Heart left ventricle (tissue), 16 donors: ENCODE results near the gene CBL. TPM values are rescaled to one million over a fixed set of nuclear protein-coding genes. Genes with fewer than 3 reads are reported as not detected.

Source experiments
- ATAC-seq, 4 donors: fragments of 200-7000 bp; cut with Tn5 transposase; one replicate each; pipeline ENCODE4 v1.9.1; 2020 to 2022; ENCODE audit warnings: moderate library complexity in 4 of 4, mild to moderate bottlenecking in 3 of 4, moderate number of reproducible peaks in 1 of 4
- DNase-seq, 5 donors: peaks; one replicate each; pipeline ENCODE4 v3.0.0-alpha.2; 2020
- H3K27ac ChIP-seq, 12 donors: fragments of 200-600 bp; sonication (generic) in 4 of 12; one replicate each; pipeline versions ENCODE4 v1.5.0 to v1.8.0; 2016 to 2022; ENCODE audit warnings: mild to moderate bottlenecking in 2 of 12
- H3K27me3 ChIP-seq, 9 donors: fragments of 200-600 bp; sonication (generic) in 2 of 9; one replicate each; pipeline versions ENCODE4 v1.5.1 to v1.8.0; 2016 to 2022; ENCODE audit warnings: mild to moderate bottlenecking in 3 of 9
- H3K36me3 ChIP-seq, 9 donors: fragments of 200-600 bp; sonication (generic) in 2 of 9; one replicate each; pipeline versions ENCODE4 v1.5.0 to v1.8.0; 2018 to 2022; ENCODE audit warnings: mild to moderate bottlenecking in 2 of 9
- H3K4me1 ChIP-seq, 12 donors: fragments of 200-600 bp; sonication (generic) in 4 of 12; one replicate each; pipeline versions ENCODE4 v1.5.0 to v1.8.0; 2016 to 2022; ENCODE audit warnings: mild to moderate bottlenecking in 3 of 12
- H3K4me3 ChIP-seq, 12 donors: fragments of 200-600 bp; sonication (generic) in 4 of 12; one replicate each; pipeline versions ENCODE4 v1.5.0 to v1.8.0; 2017 to 2022; ENCODE audit warnings: mild to moderate bottlenecking in 9 of 12, moderate library complexity in 4 of 12
- H3K9me3 ChIP-seq, 12 donors: fragments of 200-600 bp; sonication (generic) in 4 of 12; one replicate each; pipeline versions ENCODE4 v1.5.0 to v1.8.0; 2016 to 2022; ENCODE audit warnings: mild to moderate bottlenecking in 1 of 12
- CTCF ChIP-seq, 12 donors: fragments of 200-600 bp; sonication (generic) in 4 of 12; IDR thresholded peaks; one replicate each; pipeline versions ENCODE4 v1.5.0 to v1.8.0; 2018 to 2022; ENCODE audit warnings: antibody characterized with exemption in 12 of 12, mild to moderate bottlenecking in 5 of 12
- POLR2A ChIP-seq, 2 donors: fragments of 450-650 bp; IDR thresholded peaks; one replicate each; pipeline ENCODE4 v1.6.1; 2017; ENCODE audit warnings: antibody characterized with exemption in 2 of 2, mild to moderate bottlenecking in 2 of 2, moderate library complexity in 2 of 2
- WGBS, 4 donors: extraction: QIAGEN DNeasy Blood & Tissue Kit in 2 of 4; methylation state at CpG; one replicate each; pipeline versions ENCODE4 v1.1.5 to v1.1.7; 2013 to 2018; 5-methylcytosine and 5-hydroxymethylcytosine counted together
- intact Hi-C, 10 donors: fragments of 100-400 bp; cut with DNase I; formaldehyde crosslinking; loops; one replicate each; pipeline versions ENCODE4 v1.11.1 to v1.14.2; 2022
- polyA plus RNA-seq, 2 donors: library from polyadenylated mRNA; stranded (reverse); fragments of 200-250 nt; gene quantifications; one replicate each; pipeline ENCODE4 v1.2.3, GENCODE V29; 2013
- total RNA-seq, 9 donors: library from RNA; depleted of rRNA in 2 of 9; stranded (reverse); fragments of >200 nt in 2 of 9; fragmentation: NEBNext Ultra II Directional in 3 of 9; extraction: Animal tissue kit (Norgen Biotek cat#: 25700) in 3 of 9; gene quantifications; one replicate each; pipeline versions ENCODE4 v1.1.0 to v1.2.4, GENCODE V29; 2016 to 2023
- donor health status: ischemic (EF 13 %, LVEDD 7.1; RV severe dilation, severe dysfunction).
- donor health status: healthy with polysubstance abuse.
- donor health status: DM: no; HTN: yes; CAD: no.
- donor health status: DM: no; HTN: no; CAD: no.
- donor health status: ischemic (EF 25% LVEDD 6.9; RV normal size, moderate dysfunction).
- donor health status: ischemic (EF 25% LVEDD 5.7; RV mildly dilated, moderate dysfunction).
- donor health status: healthy.
- donor health status: DM: yes; HTN: yes; CAD: no.
- donor health status: ischemic (EF 35%, LVEDD 5.7; RV mildly dilated, moderate dysfunction).
- donor health status: nonischemic (EF 11% LVEDD 7.7; RV severe dilation, severe dysfunction).
- donor health status: DM: yes; HTN: yes; CAD: no.
- donor health status: PGD.
- donor health status: ischemic (EF 29% LVEDD 5.4; RV normal size, mild dysfunction).
- donor health status: nonischemic (EF 23%, LVEDD 6.1; RV moderate dilation, normal function).

The CBL gene
- total and polyA plus RNA-seq, 11 donors: 3.1 to 20.4 (median 7.4) TPM

GRCh38 chr11:119193001-119193400 lies 13.1 kb upstream of the CBL start:
- peaks cover 0 to 16% (median 0%) of the 10 kb centered on the region in 12 donors for H3K4me1 ChIP-seq
- H3K36me3 ChIP-seq: no peaks in the 10 kb centered on the region
- no peak overlapping the region for H3K4me3 ChIP-seq
- intact Hi-C loops: loop anchor here in 3 of 10 donors (5.0 to 10.0 kb wide), 3 partner anchors 46 to 108 kb away; partner anchors contain the start of genes ABCG4 (in 1 of the 3) and HMBS (in 1 of the 3)
- no peaks in the 10 kb centered on the region for H3K27me3 ChIP-seq
- peak overlapping the region in 1 of 12 donors; percentile 66 for H3K27ac ChIP-seq
- 82 to 89% (median 88%) methylated on average over 4 to 5 of the region's 5 CpGs for WGBS, 4 donors
- no peak for TF ChIP-seq CTCF (IDR thresholded peaks at IDR 0.05)
- no peak for TF ChIP-seq POLR2A (IDR thresholded peaks at IDR 0.05)
- H3K9me3 ChIP-seq: no peaks in the 10 kb centered on the region
- no peak for ATAC-seq
- DNase-seq: no peak

GRCh38 chr11:119193626-119194025 lies 12.5 kb upstream of the CBL start:
- H3K36me3 ChIP-seq: no peaks in the 10 kb centered on the region
- 86 to 94% (median 90%) methylated on average over 10 of the region's 10 CpGs for WGBS, 4 donors
- DNase-seq: no peak
- no peak overlapping the region for H3K27ac ChIP-seq
- no peak overlapping the region for H3K4me3 ChIP-seq
- H3K4me1 ChIP-seq: peaks cover 0 to 16% (median 0%) of the 10 kb centered on the region in 12 donors
- TF ChIP-seq POLR2A (IDR thresholded peaks at IDR 0.05): no peak
- TF ChIP-seq CTCF (IDR thresholded peaks at IDR 0.05): no peak
- H3K27me3 ChIP-seq: no peaks in the 10 kb centered on the region
- intact Hi-C loops: loop anchor here in 4 of 10 donors (2.0 to 10.0 kb wide), 4 partner anchors 46 to 109 kb away; partner anchors contain the start of genes ABCG4 (in 1 of the 4) and HMBS (in 1 of the 4)
- H3K9me3 ChIP-seq: no peaks in the 10 kb centered on the region
- no peak for ATAC-seq

- WGBS, 4 donors: 70 to 84% (median 73%) methylated on average over 7 of the region's 7 CpGs
- DNase-seq: no peak
These were observed 11.2 kb upstream of the CBL start for GRCh38 chr11:119194811-119195440.

More at GRCh38 chr11:119194811-119195440, 11.2 kb upstream of the CBL start:
- no peaks in the 10 kb centered on the region for H3K9me3 ChIP-seq
- H3K4me1 ChIP-seq: peaks cover 0 to 16% (median 0%) of the 10 kb centered on the region in 12 donors
- H3K27me3 ChIP-seq: no peaks in the 10 kb centered on the region
- ATAC-seq: no peak
- H3K36me3 ChIP-seq: no peaks in the 10 kb centered on the region
- intact Hi-C loops: loop anchor here in 7 of 10 donors (2.0 to 10.0 kb wide), 7 partner anchors 43 to 110 kb away; partner anchors contain the start of genes ABCG4 (in 4 of the 7), DPAGT1 (in 1 of the 7) and HMBS (in 1 of the 7)
- H3K4me3 ChIP-seq: no peak overlapping the region
- TF ChIP-seq POLR2A (IDR thresholded peaks at IDR 0.05) (no peak), CTCF (IDR thresholded peaks at IDR 0.05) (no peak)
- H3K27ac ChIP-seq: no peak overlapping the region
